ENCODE measurements around the gene ZWINT. TPM values are rescaled to one million over a fixed set of nuclear protein-coding genes. Genes with fewer than 3 reads are reported as not detected.

The ZWINT gene
- total RNA-seq, 1 experiment from 2014 or later = 181 TPM

DNA sequence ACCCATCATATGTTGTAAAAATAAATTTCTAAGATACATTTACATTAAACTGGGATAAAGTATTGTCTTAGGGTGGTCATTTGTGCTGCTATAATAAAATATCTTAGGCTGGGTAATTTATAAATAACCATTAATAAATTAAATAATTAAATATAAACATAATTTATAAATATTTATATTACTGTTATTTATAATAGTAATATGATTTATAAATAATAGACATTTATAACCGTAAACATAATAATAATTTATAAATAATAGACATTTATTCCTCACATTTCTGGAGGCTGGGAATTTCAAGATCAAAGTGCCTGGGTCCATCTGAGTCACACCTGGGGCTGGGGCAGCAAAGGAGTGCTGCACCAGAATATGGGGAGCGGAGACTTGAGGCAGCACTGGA lies 31.1 kb downstream of the ZWINT start:
- no TSS peak for BruUV-seq (replicated peaks)
- Mint-ChIP-seq H3K4me1 (ENCODE audit: low read depth, unreplicated experiment) (no peaks in the 10 kb centered on the region), H3K9me3 (ENCODE audit: unreplicated experiment) (no peaks in the 10 kb centered on the region), H3K27me3 (ENCODE audit: insufficient read depth, unreplicated experiment) (peaks cover 6% of the 10 kb centered on the region), H3K27ac (ENCODE audit: unreplicated experiment) (no peak overlapping the region), H3K4me3 (ENCODE audit: unreplicated experiment) (no peak overlapping the region), H3K36me3 (ENCODE audit: insufficient read depth, unreplicated experiment) (no peaks in the 10 kb centered on the region)
- TF ChIP-seq, protein P1, sequence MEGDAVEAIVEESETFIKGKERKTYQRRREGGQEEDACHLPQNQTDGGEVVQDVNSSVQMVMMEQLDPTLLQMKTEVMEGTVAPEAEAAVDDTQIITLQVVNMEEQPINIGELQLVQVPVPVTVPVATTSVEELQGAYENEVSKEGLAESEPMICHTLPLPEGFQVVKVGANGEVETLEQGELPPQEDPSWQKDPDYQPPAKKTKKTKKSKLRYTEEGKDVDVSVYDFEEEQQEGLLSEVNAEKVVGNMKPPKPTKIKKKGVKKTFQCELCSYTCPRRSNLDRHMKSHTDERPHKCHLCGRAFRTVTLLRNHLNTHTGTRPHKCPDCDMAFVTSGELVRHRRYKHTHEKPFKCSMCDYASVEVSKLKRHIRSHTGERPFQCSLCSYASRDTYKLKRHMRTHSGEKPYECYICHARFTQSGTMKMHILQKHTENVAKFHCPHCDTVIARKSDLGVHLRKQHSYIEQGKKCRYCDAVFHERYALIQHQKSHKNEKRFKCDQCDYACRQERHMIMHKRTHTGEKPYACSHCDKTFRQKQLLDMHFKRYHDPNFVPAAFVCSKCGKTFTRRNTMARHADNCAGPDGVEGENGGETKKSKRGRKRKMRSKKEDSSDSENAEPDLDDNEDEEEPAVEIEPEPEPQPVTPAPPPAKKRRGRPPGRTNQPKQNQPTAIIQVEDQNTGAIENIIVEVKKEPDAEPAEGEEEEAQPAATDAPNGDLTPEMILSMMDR (IDR thresholded peaks at IDR 0.05; ENCODE audit: insufficient read depth in 1 of 2, low read depth in 1 of 2, low read length in 1 of 2, severe bottlenecking in 1 of 2, unreplicated experiment in 1 of 2) = no peak
- Histone ChIP-seq H3K9me3 (no peaks in the 10 kb centered on the region; the same call in 1 of the 2 replicates), H3K4me1 (no peaks in the 10 kb centered on the region), H3K27me3 (replicated peaks; ENCODE audit: control insufficient read depth, insufficient read depth, low read length) (no peaks in the 10 kb centered on the region), H3K36me3 (ENCODE audit: control insufficient read depth, insufficient read depth, low read length) (no peaks in the 10 kb centered on the region), H3K4me3 (ENCODE audit: low read depth, low read length) (no peak overlapping the region)
- intact Hi-C loops (cut with micrococcal nuclease; ENCODE audit: unreplicated experiment) = no loop called here
- DNase-seq = no peak
- CTCF ChIA-PET = no interaction called here
- POLR2A ChIA-PET = no interaction called here

DNA sequence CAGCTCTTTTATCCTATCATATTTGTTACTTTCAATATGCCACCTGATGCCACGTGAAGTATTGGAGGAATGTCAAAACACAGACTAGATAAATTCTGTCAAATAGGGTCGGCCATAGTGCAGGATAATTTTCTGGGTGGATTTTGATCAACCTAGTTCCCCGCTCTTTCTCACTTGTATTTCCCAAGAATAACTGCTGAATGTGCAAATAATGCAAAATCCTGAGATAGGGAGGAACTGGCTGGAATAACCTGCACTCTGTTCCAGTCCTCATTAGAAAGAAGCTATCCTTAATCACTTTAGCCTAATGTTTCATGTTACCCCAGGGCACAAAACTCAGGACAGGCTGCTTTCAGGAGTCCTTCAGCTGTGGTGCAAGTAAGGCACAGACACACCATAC lies 33.9 kb downstream of the ZWINT start:
- BruUV-seq (replicated peaks) = no TSS peak
- CTCF ChIA-PET = no interaction called here
- no peak overlapping the region for H3K4me3 ChIP-seq (ENCODE audit: low read depth, low read length)

DNA sequence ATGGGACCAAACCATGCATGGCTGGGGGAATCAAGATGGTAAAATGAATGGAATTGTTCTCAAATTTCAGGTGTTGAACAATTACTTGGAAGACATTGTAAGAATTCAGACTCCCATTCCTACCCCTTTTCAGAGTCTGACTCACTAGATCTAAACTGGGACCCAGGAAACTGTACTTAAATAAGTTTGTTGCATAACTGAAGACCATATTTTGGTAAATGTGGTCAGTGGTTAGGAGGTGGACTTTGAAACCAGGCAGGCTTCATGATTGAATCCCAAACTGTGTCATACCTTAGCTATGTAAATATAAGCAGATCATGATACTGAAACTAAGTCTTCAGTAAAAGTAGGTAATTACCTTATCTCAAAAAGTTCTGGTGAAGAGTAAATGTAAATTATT lies 41.7 kb downstream of the ZWINT start:
- Mint-ChIP-seq H3K36me3 (ENCODE audit: insufficient read depth, unreplicated experiment) (no peaks in the 10 kb centered on the region), H3K27ac (ENCODE audit: unreplicated experiment) (no peak overlapping the region), H3K4me3 (ENCODE audit: unreplicated experiment) (no peak overlapping the region), H3K4me1 (ENCODE audit: low read depth, unreplicated experiment) (no peaks in the 10 kb centered on the region), H3K9me3 (ENCODE audit: unreplicated experiment) (peaks cover 16% of the 10 kb centered on the region), H3K27me3 (ENCODE audit: insufficient read depth, unreplicated experiment) (peaks cover 9% of the 10 kb centered on the region)
- Histone ChIP-seq H3K9me3 (no peaks in the 10 kb centered on the region), H3K4me1 (peaks cover 6% of the 10 kb centered on the region; the same call in 1 of the 2 replicates), H3K36me3 (ENCODE audit: control insufficient read depth, insufficient read depth, low read length) (no peaks in the 10 kb centered on the region), H3K27me3 (replicated peaks; ENCODE audit: control insufficient read depth, insufficient read depth, low read length) (no peaks in the 10 kb centered on the region), H3K4me3 (ENCODE audit: low read depth, low read length) (no peak overlapping the region)
- no TSS peak for BruUV-seq (replicated peaks)
- intact Hi-C loops (cut with micrococcal nuclease; ENCODE audit: unreplicated experiment) = no loop called here
- CTCF ChIA-PET = no interaction called here
- TF ChIP-seq, protein P1 (IDR thresholded peaks at IDR 0.05; ENCODE audit: insufficient read depth in 1 of 2, low read depth in 1 of 2, low read length in 1 of 2, severe bottlenecking in 1 of 2, unreplicated experiment in 1 of 2) = no peak
- no peak for DNase-seq
- POLR2A ChIA-PET = no interaction called here

More for the DNA sequence above, 33.9 kb downstream of the ZWINT start:
- no peaks in the 10 kb centered on the region for H3K36me3 Mint-ChIP-seq (ENCODE audit: insufficient read depth, unreplicated experiment)
- Histone ChIP-seq H3K4me1 (no peaks in the 10 kb centered on the region), H3K9me3 (no peaks in the 10 kb centered on the region), H3K27me3 (replicated peaks; ENCODE audit: control insufficient read depth, insufficient read depth, low read length) (no peaks in the 10 kb centered on the region), H3K36me3 (ENCODE audit: control insufficient read depth, insufficient read depth, low read length) (no peaks in the 10 kb centered on the region)
- DNase-seq = no peak
- H3K27ac Mint-ChIP-seq (ENCODE audit: unreplicated experiment) = no peak overlapping the region
- H3K27me3 Mint-ChIP-seq (ENCODE audit: insufficient read depth, unreplicated experiment) = peaks cover 15% of the 10 kb centered on the region
- TF ChIP-seq, protein P1 (IDR thresholded peaks at IDR 0.05; ENCODE audit: insufficient read depth in 1 of 2, low read depth in 1 of 2, low read length in 1 of 2, severe bottlenecking in 1 of 2, unreplicated experiment in 1 of 2) = no peak
- POLR2A ChIA-PET = no interaction called here
- intact Hi-C loops (cut with micrococcal nuclease; ENCODE audit: unreplicated experiment) = no loop called here
- no peak overlapping the region for H3K4me3 Mint-ChIP-seq (ENCODE audit: unreplicated experiment)
- H3K9me3 Mint-ChIP-seq (ENCODE audit: unreplicated experiment) = no peaks in the 10 kb centered on the region
- no peaks in the 10 kb centered on the region for H3K4me1 Mint-ChIP-seq (ENCODE audit: low read depth, unreplicated experiment)

Measured in Caco-2 (cell line).